HG02759 (cell line): Measurements from ENCODE around the gene WDR31.

Experiments used
- ATAC-seq: cut with Tn5 transposase; IDR thresholded peaks from one replicate; pipeline ENCODE4 v1.9.1; 2021; ENCODE audit warnings: mild to moderate bottlenecking, moderate library complexity; ENCODE audit not compliant: unreplicated experiment

The WDR31 gene

DNA sequence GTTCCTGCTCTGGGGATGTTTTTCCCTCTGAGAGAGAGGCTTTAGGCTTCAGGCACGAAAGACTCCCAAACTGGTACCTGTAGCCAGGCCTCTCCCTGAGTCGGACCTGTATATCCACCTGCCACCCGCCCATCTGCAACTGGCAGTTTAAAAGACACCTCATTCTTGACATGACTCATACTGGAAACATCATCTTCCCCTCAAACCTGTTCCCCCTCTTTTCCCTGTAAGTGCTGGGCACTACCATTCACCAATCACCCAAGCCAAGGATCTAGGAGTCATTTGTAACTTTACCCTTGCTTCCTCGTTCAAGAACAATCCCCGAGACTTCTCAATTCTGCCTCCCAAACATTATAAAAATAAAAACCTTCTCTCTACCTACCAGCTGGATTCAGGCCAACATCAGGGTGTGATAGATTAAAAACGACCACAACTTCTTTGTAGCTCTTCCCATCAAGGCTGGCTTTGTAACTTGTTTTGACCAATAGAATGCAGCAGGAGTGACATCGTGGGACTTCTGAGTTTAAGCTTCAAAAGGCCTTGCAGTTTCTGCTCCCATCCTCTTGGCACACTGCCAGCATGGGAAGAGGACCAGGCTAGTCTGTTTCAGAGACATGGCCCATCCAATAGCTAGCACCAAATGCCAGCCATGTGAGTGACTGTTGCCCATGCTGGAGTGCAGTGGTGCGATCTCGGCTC, 1.8 kb upstream of the WDR31 start:
- ATAC-seq = no peak

DNA sequence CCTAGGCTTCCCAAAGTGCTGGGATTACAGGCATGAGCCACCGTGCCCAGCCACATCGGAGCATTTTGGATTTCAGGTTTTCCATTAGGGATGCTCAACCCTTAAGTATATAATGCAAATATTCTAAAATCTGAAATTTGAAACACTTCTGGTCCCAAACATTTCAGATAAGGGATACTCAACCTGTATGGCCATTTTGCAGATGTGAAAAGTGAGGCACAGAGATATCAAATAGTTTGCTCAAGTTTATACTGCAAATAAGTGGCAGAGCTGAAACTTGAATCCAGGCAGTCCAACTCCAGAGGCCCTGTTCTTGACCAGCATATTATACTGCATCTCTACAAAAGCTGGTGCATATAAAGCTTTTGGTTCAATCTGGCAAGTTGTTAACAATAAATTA, 2.4 kb downstream of the WDR31 start:
- no peak for ATAC-seq

DNA sequence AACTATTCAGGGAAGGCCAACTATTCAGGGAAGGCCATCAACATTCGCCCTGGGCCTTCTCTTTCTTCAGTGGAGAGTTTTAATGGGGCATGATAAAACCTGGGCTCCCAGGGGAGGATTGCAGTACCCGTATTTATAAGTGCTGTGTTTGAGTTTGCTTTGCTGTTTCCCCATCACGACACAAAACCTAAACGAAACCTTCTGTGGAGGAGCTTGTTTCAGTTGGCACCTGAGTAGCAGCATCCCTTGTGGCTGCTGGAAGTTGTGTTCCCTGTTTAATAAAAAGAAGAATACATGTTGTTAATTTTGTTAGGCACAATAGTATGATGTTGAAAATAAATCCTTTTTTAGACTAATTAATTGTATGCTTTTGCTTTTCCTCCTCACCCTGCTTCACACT, 8.3 kb downstream of the WDR31 start:
- ATAC-seq = no peak

DNA sequence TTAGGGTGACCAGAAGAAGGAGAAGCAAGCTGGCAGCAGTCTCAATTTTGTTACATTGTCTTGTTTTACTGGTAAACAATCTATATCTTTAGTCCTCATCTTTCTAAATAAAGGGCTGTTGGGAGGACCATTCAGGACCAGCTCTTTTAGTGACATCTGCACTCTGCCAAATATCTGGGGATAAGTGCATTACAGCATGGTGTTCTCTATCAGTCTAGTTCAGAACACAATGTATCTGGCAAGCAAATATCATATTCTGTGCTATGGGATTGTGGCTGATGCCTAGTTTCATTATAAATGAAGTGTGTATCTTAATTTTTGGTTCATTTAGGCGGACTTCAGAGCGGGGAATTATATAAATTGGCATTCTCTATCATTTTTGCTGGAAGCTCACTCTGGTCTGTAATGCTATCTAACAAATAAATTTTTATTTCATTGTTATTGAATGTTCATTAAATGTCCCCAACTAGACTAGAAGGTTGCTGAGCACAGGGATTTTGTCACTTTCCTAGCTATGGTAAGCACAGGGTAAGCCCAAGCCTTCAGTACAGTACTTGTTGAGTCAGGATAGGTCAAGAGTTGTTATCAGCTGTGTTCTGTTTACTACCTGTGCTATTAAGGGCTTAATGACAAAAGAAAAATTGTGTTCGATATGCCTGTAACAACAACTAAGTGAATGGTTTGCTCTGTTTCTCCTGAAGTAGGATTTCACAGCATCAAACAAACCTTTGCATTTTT, 11.9 kb downstream of the WDR31 start:
- ATAC-seq = no peak

DNA sequence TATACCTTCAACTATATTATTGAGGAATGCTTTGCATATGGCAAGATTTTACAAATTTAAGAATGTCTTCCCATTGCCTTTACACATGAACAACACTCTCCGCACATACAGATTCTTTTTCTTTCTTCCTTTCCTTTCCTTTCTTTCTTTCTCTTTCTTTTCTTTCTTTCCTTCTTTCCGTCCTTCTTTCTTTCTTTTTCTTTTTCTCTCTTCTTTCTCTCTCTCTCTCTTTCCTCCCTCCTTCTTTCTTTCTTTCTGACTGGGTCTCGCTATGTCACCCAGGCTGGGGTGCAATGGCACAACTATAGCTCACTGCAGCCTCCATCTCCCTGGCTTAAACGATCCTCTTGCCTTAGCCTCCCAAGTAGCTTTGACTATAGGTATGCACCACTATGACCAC, 13.8 kb downstream of the WDR31 start:
- no peak for ATAC-seq

DNA sequence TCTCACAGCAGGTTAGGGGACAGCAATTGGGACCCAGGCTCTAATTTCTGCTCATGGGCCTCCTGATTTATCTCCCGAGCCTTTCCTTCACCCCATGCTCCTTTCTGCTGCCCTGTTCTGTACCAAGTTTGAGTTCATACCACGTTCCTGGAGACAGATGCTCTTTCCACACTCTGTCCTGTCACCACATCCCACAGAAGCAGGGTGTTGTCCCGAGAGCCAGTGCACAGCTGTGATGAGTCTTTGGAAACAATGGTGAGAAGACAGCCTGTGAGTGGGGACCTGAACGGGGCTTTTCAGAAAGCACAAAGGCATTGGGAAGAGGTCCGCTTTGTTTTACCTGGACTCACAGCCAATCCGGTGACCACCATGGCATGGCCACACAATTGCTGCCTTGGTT, 17.4 kb downstream of the WDR31 start:
- no peak for ATAC-seq

DNA sequence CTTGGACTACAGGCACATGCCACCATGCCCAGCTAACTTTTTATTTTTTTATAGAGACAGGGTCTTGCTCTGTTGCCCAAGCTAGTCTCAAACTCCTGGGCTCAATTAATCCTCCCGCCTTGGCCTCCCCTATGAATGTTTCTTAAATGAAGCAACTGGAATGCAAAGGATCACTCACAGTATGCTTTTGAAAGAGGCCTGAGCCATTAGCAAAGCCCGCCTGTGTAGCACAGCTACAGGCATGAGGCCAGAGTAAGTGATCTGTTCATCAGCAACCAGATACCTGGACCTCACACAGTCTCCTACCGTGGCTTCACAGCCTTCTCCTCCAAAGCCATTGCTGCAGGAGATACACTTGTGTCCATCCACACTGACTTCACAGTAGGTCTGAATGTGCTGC, 20.0 kb downstream of the WDR31 start:
- no peak for ATAC-seq

DNA sequence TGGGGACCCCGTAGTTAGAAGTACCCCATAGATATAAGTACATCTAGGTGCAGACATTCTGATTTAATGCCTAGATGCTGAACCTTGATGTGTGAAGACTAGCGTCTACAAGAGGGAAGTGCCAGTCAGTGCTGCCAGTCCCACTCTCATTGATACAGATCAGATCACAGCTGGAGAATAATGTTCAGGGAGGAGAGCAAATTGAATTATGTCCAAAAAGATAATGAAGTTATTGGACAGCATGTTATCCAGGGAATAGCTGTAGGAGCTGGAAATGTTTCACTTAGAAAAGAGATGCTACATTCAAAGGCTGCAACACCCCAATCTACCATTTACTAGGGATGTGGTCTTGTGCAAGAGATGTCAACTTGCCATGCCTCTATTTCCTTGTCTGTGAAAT, 21.0 kb downstream of the WDR31 start:
- ATAC-seq = no peak

DNA sequence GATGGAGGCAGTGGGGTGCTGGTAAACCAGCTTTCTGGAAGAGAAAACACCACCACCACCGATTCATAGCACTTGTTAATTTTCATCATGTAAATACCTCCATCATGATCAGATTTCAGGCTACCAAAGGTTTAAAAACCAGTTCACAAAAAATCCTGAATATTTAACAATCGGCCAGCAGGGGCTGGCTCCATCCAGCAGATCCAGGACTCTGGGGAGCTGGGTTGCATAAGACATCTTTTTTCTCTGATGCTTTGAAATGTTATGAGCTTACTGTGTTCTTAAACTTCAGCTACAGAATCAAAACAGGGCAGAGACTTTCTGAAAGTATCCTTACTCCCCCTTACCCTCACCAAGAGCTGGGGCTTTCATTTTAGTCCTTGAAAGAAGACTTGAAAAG, 22.3 kb downstream of the WDR31 start:
- ATAC-seq = no peak

DNA sequence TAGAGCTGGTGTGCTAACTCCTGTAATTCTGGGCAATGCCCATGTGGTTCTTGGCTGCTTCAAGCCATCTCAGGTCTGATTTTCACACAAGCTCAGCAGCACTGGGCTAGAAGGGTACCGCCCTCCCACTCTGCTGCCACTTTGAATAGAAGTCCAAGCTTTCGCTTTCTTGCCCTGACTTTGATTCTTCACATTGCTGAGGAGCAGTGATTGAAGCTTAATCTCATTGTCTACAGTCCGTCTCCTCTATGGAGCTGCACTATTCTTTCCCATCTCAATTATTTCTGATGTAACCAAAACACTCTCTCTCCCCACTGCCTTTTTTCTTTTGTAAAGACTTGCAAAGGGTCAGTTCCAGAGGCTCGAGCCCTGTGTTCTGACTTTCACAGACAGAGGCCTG, 24.0 kb downstream of the WDR31 start:
- no peak for ATAC-seq

DNA sequence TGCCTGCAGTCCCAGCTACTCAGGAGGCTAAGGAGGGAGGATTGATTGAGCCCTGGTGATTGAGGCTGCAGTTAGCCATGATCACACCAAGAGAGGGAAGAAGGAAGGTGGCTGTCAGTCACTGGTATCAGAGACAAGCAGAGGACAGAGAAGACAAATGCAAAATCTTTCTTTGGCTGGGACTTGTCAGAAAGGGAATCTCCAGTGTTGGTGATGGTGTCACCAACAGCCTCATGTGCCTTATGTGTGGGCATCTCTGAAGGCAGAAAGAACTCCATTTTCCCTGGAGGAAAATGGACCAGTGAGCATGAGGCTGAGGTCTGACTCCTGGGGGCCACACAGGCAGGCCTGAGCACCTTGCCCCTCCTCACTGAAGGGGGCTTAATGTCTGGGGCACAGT, 24.8 kb downstream of the WDR31 start:
- no peak for ATAC-seq

DNA sequence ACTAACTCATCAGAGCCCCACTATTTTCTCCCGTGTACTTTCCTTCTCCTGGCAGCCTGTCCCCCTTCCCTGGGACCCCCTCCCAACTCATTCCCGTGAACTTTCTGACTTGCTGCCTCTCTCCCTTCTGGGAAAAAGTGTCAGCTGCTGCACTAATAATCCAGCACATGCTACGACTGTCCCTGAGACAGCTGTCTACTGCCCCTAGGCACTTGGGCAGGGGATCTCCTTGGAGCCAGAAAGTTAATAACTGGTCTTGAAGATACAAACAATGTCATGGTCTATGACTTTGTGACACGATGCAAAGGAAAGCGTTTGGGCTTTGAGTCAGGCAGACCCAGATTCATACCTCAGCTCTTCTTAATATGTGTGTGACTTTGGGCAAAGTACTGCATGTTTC, 26.8 kb downstream of the WDR31 start:
- ATAC-seq = no peak

DNA sequence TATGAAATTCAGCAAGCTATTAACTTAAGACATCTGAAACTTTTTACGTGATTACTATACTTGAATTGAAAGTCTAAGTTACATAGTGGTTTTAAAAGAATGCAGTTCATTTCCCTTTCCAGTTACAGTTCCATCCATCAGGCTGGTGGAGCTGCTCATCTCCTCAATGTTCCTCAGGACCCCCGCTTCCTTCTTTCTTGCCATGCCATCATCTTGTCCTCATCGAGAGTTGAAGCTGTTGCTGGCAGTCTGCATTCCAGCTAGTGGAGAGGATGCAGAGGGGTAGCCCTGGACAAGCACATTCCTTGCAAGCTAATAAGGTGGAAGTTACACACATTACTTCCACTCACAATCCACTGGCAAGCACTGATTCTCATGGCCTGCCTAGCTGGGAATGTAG, 28.1 kb downstream of the WDR31 start:
- ATAC-seq = no peak

DNA sequence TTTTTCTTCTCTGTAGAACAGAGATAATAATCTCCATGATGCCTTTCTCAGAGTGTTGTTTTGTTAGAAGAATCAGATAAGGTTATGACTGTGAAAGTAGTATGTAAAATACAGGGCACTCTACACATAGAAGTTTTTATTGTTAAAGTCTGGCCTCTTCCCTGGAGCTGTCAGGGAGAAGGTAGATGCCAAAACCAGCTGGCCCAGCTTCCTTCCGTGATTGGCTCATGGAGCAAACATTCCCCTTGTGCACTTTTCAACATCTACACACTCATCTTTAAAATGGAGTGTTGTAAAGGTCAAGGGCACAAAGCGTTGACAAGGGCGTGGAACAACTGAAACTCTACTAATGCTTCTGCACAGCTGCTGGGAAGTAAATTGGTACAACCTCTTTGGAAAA, 29.5 kb downstream of the WDR31 start:
- no peak for ATAC-seq

DNA sequence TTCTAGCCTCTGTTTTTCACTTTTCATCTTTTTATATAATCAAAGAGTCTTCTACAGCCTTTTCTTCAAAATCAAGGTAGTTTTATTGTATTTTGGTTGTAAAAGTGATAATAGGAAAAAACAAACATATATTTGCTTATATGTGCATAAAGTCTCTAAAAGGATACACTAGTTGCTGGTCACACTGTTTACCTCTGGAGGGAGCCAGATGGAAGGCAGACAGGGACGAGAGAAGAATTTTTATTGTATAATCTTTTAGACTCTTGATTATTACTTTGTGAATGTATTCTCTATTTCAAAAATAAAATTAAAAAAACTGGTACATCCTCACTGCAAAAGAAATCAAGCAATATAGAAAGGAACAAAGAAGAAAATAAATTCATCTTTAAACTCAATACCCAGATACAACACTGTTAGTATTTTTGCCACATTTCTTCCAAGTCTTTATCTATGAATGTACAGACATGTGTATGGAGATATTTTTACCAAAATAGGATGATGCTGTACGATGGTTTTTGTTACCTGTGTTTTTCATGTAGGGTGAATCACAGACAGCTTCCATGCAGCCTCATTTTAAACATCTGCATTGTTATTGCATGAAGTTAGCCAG, 30.8 kb downstream of the WDR31 start:
- no peak for ATAC-seq

DNA sequence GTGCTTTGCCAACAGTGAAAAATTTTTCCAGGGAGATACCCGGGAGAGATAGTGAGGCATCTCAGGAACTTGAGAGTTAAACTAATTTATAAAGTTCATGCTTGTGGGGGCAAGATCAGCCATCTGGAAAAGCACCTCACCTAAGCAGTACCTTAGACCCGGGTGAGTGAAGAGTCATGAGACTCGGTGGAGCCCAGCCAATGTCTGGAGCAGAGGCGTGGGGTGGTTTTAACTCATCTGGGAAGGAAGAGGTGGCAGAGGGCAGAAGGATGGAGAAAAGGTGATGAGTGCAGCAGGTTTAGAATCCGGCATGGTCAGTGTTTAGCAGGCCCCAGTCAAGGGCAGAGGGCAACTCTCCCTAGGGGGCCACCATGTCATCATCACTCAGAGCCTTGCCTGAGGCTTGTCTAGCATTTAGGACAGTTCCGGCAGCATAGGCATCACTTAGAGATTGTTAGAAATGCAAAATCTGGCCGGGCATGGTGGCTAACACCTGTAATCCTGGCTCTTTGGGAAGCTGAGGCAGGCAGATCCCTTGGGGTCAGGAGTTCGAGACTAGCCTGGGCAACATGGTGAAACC, 32.6 kb downstream of the WDR31 start:
- ATAC-seq = no peak

DNA sequence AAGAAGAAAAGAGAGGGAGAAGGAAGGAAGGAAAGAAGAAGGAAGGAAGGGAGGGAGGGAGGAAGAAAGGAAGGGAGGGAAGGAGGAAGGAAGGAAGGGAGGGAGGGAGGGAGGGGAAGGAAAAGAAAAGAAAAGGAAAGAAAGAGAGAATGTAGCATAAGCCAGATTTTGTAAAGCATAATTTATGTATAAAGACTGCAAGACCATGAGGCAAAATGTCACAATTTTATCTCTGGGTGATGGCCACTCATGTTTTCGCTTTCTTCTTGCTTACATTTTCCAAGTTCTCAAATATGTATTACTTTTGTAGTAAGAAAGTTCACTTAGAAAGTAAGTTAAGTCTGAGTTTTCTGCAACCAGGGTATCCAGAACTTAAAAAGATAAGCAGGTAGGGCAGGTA, 33.5 kb downstream of the WDR31 start:
- no peak for ATAC-seq

DNA sequence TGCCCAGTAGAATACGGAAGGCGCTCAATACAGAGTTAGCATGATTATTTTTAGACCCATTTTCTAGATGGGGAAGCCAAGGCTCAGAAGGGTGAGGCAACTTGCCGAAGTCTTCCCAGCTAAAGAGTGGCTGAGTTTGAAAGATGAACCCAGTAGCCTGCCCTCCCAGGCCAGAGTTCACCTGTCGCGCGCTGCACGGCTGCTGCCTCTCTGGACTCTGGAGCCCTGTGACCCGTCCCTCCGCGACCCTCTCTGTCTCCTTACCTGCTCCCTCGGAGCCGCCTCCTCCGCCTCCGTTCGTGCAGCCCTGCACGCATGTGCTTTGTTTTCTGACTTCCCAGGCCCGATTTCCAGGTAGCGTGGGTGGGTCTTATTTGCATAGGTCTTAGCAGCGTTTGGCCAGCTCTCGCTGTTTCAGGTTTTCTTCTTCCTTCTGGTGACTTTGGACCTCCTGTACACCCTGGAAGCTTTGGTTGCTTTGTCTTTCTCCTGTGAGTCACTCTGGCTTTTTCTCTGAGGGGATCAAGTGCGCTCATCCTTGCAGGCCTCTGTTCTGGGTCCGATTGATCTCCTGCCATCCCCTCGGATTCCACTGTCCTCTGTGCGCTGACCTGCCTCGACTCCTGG, 37.2 kb downstream of the WDR31 start, which contains the start of gene RNF183:
Gene RNF183, minus strand, starts transcription at position 585 of the 627 bp plus-strand sequence. CDS start 5,192 bp downstream, outside the sequence.
- no peak for ATAC-seq

DNA sequence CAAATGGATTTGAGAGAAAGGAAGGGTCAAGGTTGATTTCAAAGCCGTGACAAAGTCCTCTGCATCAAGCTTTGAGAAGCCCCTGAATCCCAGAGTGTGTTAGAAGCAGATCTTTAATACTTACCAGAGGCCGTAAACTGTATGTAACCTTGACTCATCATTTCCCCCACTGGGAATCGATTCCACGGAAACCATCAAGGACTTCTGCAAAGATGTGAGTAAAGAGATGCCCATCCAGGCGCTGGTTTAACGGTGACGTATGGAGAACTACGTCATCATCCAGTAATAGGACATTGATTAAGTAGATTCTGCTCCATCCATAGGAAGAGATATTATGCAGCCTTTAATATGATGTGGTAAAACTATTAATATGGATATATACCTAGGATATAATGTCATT, 38.5 kb downstream of the WDR31 start:
- ATAC-seq = no peak

DNA sequence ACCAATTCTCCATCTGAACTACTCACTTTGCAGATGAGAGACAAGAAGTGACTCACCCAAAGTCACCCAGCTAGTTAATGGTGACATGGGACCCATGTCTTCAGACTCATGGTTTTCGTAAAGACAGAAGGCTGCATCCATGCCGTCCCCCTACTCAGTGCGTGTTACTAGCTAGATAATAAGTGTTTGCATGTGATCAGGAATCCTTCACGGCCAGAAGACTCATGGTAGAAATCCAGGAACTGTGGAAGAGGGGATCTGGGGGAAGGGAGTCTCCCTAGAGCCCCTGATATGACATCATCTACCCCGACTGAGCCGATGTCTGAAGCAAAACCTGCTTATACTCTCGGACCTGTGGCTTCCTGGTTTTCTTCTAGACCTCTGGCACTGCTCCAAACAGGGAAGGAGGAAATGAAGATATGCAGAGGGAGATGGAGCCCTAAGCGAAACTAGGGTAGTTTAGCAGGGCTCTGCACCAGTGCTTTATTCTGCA, 40.2 kb downstream of the WDR31 start:
- ATAC-seq = no peak
